HEK293 (cell line): Measurements from ENCODE around the gene CCDC116.

Experiments used
- GLI2 ChIP-seq: fragments of 450-650 bp; formaldehyde crosslinking; IDR thresholded peaks from 2 replicates; pipeline ENCODE4; 2017; ENCODE audit warnings: missing biosample characterization, missing genetic modification characterization, low read depth, borderline replicate concordance
- GLIS1 ChIP-seq: fragments of 450-650 bp; formaldehyde crosslinking; IDR thresholded peaks from 2 replicates; pipeline ENCODE4 v1.5.1; 2016; ENCODE audit warnings: missing biosample characterization, missing genetic modification characterization
- OSR2 ChIP-seq: fragments of 450-650 bp; formaldehyde crosslinking; IDR thresholded peaks from 2 replicates; pipeline ENCODE4 v1.5.1; 2016; ENCODE audit warnings: missing biosample characterization, missing genetic modification characterization
- PRDM1 ChIP-seq: fragments of 450-650 bp; formaldehyde crosslinking; IDR thresholded peaks from 2 replicates; pipeline ENCODE4; 2016; ENCODE audit warnings: missing biosample characterization, missing genetic modification characterization
- REPIN1 ChIP-seq: fragments of 450-650 bp; formaldehyde crosslinking; IDR thresholded peaks from 2 replicates; pipeline ENCODE4 v1.5.1; 2017; ENCODE audit warnings: missing biosample characterization, missing genetic modification characterization, low read depth
- SP2 ChIP-seq: fragments of 450-650 bp; formaldehyde crosslinking; IDR thresholded peaks from 2 replicates; pipeline ENCODE4 v1.5.1; 2016; ENCODE audit warnings: missing biosample characterization, missing genetic modification characterization
- SP3 ChIP-seq: fragments of 450-650 bp; formaldehyde crosslinking; IDR thresholded peaks from 2 replicates; pipeline ENCODE4 v1.5.1; 2016; ENCODE audit warnings: missing biosample characterization, missing genetic modification characterization
- TCF7L2 ChIP-seq: IDR thresholded peaks from 2 replicates; pipeline ENCODE4 v1.6.1; 2011; ENCODE audit warnings: low read depth, mild to moderate bottlenecking, inconsistent platforms, low read length, moderate library complexity, borderline replicate concordance
- ZBTB17 ChIP-seq: fragments of 450-650 bp; formaldehyde crosslinking; IDR thresholded peaks from 2 replicates; pipeline ENCODE4 v1.5.1; 2016; ENCODE audit warnings: missing biosample characterization, missing genetic modification characterization
- ZBTB21 ChIP-seq: fragments of 450-650 bp; formaldehyde crosslinking; IDR thresholded peaks from 2 replicates; pipeline ENCODE4 v1.5.1; 2017; ENCODE audit warnings: missing biosample characterization, missing genetic modification characterization
- ZBTB7A ChIP-seq: fragments of 450-650 bp; formaldehyde crosslinking; IDR thresholded peaks from 2 replicates; pipeline ENCODE4 v1.5.1; 2016; ENCODE audit warnings: low read depth, missing biosample characterization, missing genetic modification characterization
- ZFHX2 ChIP-seq: fragments of 450-650 bp; formaldehyde crosslinking; conservative IDR thresholded peaks from 2 replicates; pipeline ENCODE4 v1.5.1; 2016; ENCODE audit warnings: missing biosample characterization, missing genetic modification characterization
- ZFP41 ChIP-seq: fragments of 450-650 bp; formaldehyde crosslinking; IDR thresholded peaks from 2 replicates; pipeline ENCODE4 v1.5.1; 2016; ENCODE audit warnings: missing biosample characterization, missing genetic modification characterization, borderline replicate concordance
- ZNF112 ChIP-seq: fragments of 450-650 bp; formaldehyde crosslinking; IDR thresholded peaks from 2 replicates; pipeline ENCODE4 v1.5.0; 2017; ENCODE audit warnings: missing biosample characterization, missing genetic modification characterization
- ZNF121 ChIP-seq: fragments of 450-650 bp; formaldehyde crosslinking; IDR thresholded peaks from 2 replicates; pipeline ENCODE4 v1.5.1; 2016; ENCODE audit warnings: missing biosample characterization, missing genetic modification characterization
- ZNF132 ChIP-seq: fragments of 450-650 bp; formaldehyde crosslinking; IDR thresholded peaks from 2 replicates; pipeline ENCODE4 v1.5.1; 2017; ENCODE audit warnings: missing biosample characterization, missing genetic modification characterization, borderline replicate concordance
- ZNF146 ChIP-seq: fragments of 450-650 bp; formaldehyde crosslinking; IDR thresholded peaks from 2 replicates; pipeline ENCODE4 v1.5.1; 2016; ENCODE audit warnings: missing biosample characterization, missing genetic modification characterization
- ZNF169 ChIP-seq: fragments of 450-650 bp; formaldehyde crosslinking; IDR thresholded peaks from 2 replicates; pipeline ENCODE4 v1.5.1; 2016; ENCODE audit warnings: missing biosample characterization, missing genetic modification characterization
- ZNF501 ChIP-seq: fragments of 450-650 bp; formaldehyde crosslinking; IDR thresholded peaks from 2 replicates; pipeline ENCODE4 v1.5.1; 2016; ENCODE audit warnings: missing biosample characterization, missing genetic modification characterization
- ZNF514 ChIP-seq: fragments of 450-650 bp; formaldehyde crosslinking; IDR thresholded peaks from 2 replicates; pipeline ENCODE4 v1.5.1; 2016; ENCODE audit warnings: missing biosample characterization, missing genetic modification characterization
- ZNF529 ChIP-seq: fragments of 450-650 bp; formaldehyde crosslinking; IDR thresholded peaks from 2 replicates; pipeline ENCODE4 v1.5.1; 2017; ENCODE audit warnings: missing genetic modification characterization, missing biosample characterization; ENCODE audit not compliant: insufficient replicate concordance
- ZNF623 ChIP-seq: fragments of 450-650 bp; formaldehyde crosslinking; IDR thresholded peaks from 2 replicates; pipeline ENCODE4 v1.5.1; 2016; ENCODE audit warnings: missing biosample characterization, missing genetic modification characterization
- ZSCAN23 ChIP-seq: fragments of 450-650 bp; formaldehyde crosslinking; IDR thresholded peaks from 2 replicates; pipeline ENCODE4 v1.5.1; 2016; ENCODE audit warnings: missing biosample characterization, missing genetic modification characterization
- ZSCAN30 ChIP-seq: fragments of 450-650 bp; IDR thresholded peaks from 2 replicates; pipeline ENCODE4 v1.5.1; 2018; ENCODE audit warnings: missing biosample characterization, mild to moderate bottlenecking, missing genetic modification characterization, moderate library complexity
- TF ChIP-seq, protein P1 (sequence below): fragments of 450-650 bp; formaldehyde crosslinking; IDR thresholded peaks from 2 replicates; pipeline ENCODE4 v1.5.1; 2017; ENCODE audit warnings: missing biosample characterization, missing genetic modification characterization
- TF ChIP-seq, protein P2 (sequence below): fragments of 450-650 bp; formaldehyde crosslinking; IDR thresholded peaks from 2 replicates; pipeline ENCODE4 v1.5.1; 2016; ENCODE audit warnings: missing biosample characterization, missing genetic modification characterization, borderline replicate concordance
- TF ChIP-seq, protein P3 (sequence below): fragments of 450-650 bp; formaldehyde crosslinking; IDR thresholded peaks from 2 replicates; pipeline ENCODE4 v1.5.1; 2016; ENCODE audit warnings: missing biosample characterization, missing genetic modification characterization
- TF ChIP-seq, protein P4 (sequence below): fragments of 450-650 bp; formaldehyde crosslinking; IDR thresholded peaks from 2 replicates; pipeline ENCODE4 v1.5.1; 2016; ENCODE audit warnings: missing biosample characterization, missing genetic modification characterization
- TF ChIP-seq, protein P5 (sequence below): IDR thresholded peaks from 2 replicates; pipeline ENCODE4 v1.6.1; 2011; ENCODE audit warnings: mild to moderate bottlenecking, low read depth, low read length, borderline replicate concordance
- TF ChIP-seq, protein P6 (sequence below): fragments of 450-650 bp; formaldehyde crosslinking; IDR thresholded peaks from 2 replicates; pipeline ENCODE4 v1.5.1; 2016; ENCODE audit warnings: missing biosample characterization, missing genetic modification characterization

Gene CCDC116

DNA sequence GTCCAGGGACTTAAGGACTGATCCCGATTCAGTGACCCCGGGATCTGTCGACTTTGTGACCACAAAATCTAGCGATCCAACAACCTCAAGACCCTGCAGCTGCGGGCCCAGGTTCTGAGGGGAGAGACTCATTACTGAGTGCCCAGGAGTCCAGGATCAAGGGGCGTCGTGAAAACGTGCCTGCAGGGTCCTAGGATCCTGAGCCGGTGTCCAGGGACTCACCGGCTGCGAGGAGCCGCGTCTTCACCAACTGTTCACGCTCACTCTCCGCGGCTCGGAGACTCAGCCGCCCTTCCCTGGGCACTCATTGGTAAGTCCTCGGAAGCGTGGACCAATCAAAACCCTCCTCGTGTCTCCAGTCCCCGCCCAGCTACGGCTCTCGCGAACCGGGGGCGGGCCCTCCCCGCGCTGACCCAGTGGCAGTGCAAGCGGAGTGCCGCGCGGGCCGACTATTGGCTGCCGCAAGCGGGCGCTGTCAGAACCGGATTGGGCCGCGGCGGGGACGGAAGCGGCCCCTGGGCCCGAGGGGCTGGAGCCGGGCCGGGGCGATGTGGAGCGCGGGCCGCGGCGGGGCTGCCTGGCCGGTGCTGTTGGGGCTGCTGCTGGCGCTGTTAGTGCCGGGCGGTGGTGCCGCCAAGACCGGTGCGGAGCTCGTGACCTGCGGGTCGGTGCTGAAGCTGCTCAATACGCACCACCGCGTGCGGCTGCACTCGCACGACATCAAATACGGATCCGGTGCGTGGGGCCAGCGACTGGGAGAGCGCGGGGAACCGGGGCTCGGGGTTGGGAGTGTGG, 9.4 kb downstream of the CCDC116 start, which contains the start of gene SDF2L1 (continued):
- TF ChIP-seq ZFP41 (no peak), ZFHX2 (tag by site-specific recombination) (0 out of 2 replicates have a peak, but pooled peaks have one; percentile 13), ZNF623 (no peak), ZNF146 (tag by site-specific recombination) (no peak), ZBTB17 (tag by site-specific recombination) (peak; percentile 44), ZBTB7A (tag by site-specific recombination) (peak; percentile 52; the same call in 1 of the 2 replicates), ZNF169 (tag by site-specific recombination) (no peak), ZBTB21 (tag by site-specific recombination) (0 out of 2 replicates have a peak, but pooled peaks have one; percentile 14), ZNF132 (tag by site-specific recombination) (no peak), TCF7L2 (no peak), ZNF529 (tag by site-specific recombination) (no peak), ZNF501 (tag by site-specific recombination) (no peak; the same call in 1 of the 2 replicates), ZNF514 (tag by site-specific recombination) (no peak), SP2 (tag by site-specific recombination) (peak; percentile 99), ZNF121 (no peak), GLIS1 (tag by site-specific recombination) (no peak; the same call in 1 of the 2 replicates), ZNF112 (tag by site-specific recombination) (no peak), PRDM1 (no peak), OSR2 (tag by site-specific recombination) (0 out of 2 replicates have a peak, but pooled peaks have one; percentile 20), GLI2 (tag by site-specific recombination) (no peak), REPIN1 (tag by site-specific recombination) (no peak), ZSCAN23 (tag by site-specific recombination) (no peak), SP3 (peak; percentile 61), ZSCAN30 (tag by site-specific recombination) (peak; percentile 37; the same call in 1 of the 2 replicates)
- TF ChIP-seq, protein P1, sequence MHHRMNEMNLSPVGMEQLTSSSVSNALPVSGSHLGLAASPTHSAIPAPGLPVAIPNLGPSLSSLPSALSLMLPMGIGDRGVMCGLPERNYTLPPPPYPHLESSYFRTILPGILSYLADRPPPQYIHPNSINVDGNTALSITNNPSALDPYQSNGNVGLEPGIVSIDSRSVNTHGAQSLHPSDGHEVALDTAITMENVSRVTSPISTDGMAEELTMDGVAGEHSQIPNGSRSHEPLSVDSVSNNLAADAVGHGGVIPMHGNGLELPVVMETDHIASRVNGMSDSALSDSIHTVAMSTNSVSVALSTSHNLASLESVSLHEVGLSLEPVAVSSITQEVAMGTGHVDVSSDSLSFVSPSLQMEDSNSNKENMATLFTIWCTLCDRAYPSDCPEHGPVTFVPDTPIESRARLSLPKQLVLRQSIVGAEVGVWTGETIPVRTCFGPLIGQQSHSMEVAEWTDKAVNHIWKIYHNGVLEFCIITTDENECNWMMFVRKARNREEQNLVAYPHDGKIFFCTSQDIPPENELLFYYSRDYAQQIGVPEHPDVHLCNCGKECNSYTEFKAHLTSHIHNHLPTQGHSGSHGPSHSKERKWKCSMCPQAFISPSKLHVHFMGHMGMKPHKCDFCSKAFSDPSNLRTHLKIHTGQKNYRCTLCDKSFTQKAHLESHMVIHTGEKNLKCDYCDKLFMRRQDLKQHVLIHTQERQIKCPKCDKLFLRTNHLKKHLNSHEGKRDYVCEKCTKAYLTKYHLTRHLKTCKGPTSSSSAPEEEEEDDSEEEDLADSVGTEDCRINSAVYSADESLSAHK = no peak
- TF ChIP-seq, protein P2, sequence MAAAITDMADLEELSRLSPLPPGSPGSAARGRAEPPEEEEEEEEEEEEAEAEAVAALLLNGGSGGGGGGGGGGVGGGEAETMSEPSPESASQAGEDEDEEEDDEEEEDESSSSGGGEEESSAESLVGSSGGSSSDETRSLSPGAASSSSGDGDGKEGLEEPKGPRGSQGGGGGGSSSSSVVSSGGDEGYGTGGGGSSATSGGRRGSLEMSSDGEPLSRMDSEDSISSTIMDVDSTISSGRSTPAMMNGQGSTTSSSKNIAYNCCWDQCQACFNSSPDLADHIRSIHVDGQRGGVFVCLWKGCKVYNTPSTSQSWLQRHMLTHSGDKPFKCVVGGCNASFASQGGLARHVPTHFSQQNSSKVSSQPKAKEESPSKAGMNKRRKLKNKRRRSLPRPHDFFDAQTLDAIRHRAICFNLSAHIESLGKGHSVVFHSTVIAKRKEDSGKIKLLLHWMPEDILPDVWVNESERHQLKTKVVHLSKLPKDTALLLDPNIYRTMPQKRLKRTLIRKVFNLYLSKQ (tag by site-specific recombination) = no peak
- TF ChIP-seq, protein P3, sequence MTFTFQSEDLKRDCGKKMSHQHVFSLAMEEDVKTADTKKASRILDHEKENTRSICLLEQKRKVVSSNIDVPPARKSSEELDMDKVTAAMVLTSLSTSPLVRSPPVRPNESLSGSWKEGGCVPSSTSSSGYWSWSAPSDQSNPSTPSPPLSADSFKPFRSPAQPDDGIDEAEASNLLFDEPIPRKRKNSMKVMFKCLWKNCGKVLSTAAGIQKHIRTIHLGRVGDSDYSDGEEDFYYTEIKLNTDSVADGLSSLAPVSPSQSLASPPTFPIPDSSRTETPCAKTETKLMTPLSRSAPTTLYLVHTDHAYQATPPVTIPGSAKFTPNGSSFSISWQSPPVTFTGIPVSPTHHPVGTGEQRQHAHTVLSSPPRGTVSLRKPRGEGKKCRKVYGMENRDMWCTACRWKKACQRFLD (tag by site-specific recombination) = no peak
- TF ChIP-seq, protein P4, sequence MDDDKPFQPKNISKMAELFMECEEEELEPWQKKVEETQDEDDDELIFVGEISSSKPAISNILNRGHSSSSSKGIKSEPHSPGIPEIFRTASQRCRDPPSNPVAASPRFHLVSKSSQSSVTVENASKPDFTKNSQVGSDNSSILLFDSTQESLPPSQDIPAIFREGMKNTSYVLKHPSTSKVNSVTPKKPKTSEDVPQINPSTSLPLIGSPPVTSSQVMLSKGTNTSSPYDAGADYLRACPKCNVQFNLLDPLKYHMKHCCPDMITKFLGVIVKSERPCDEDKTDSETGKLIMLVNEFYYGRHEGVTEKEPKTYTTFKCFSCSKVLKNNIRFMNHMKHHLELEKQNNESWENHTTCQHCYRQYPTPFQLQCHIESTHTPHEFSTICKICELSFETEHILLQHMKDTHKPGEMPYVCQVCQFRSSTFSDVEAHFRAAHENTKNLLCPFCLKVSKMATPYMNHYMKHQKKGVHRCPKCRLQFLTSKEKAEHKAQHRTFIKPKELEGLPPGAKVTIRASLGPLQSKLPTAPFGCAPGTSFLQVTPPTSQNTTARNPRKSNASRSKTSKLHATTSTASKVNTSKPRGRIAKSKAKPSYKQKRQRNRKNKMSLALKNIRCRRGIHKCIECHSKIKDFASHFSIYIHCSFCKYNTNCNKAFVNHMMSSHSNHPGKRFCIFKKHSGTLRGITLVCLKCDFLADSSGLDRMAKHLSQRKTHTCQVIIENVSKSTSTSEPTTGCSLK (tag by site-specific recombination) = no peak
- TF ChIP-seq, protein P5, sequence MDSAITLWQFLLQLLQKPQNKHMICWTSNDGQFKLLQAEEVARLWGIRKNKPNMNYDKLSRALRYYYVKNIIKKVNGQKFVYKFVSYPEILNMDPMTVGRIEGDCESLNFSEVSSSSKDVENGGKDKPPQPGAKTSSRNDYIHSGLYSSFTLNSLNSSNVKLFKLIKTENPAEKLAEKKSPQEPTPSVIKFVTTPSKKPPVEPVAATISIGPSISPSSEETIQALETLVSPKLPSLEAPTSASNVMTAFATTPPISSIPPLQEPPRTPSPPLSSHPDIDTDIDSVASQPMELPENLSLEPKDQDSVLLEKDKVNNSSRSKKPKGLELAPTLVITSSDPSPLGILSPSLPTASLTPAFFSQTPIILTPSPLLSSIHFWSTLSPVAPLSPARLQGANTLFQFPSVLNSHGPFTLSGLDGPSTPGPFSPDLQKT = no peak
- TF ChIP-seq, protein P6, sequence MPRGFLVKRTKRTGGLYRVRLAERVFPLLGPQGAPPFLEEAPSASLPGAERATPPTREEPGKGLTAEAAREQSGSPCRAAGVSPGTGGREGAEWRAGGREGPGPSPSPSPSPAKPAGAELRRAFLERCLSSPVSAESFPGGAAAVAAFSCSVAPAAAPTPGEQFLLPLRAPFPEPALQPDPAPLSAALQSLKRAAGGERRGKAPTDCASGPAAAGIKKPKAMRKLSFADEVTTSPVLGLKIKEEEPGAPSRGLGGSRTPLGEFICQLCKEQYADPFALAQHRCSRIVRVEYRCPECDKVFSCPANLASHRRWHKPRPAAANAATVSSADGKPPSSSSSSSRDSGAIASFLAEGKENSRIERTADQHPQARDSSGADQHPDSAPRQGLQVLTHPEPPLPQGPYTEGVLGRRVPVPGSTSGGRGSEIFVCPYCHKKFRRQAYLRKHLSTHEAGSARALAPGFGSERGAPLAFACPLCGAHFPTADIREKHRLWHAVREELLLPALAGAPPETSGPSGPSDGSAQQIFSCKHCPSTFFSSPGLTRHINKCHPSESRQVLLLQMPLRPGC = no peak
